SK-N-SH treated with all-trans-retinoic acid at 6 μM for 48 hours (cell line): ENCODE measurements around the gene CCDC40.
A peak's percentile ranks its signal among the peaks of the same experiment; 100 is the strongest.

Experiments used
- ATAC-seq: fragments of 200-7000 bp; cut with Tn5 transposase; 3 replicates; pipeline ENCODE4 v1.9.1; 2020; ENCODE audit warnings: mild to moderate bottlenecking, moderate library complexity
- ARNTL ChIP-seq: fragments of 450-650 bp; formaldehyde crosslinking; IDR thresholded peaks from 2 replicates; pipeline ENCODE4 v1.5.0; 2020; ENCODE audit warnings: low read depth, mild to moderate bottlenecking, moderate library complexity, borderline replicate concordance
- BACH2 ChIP-seq: fragments of 250-450 bp; sonication (Bioruptor Pico); IDR thresholded peaks from 2 replicates; pipeline ENCODE4 v1.9.0; 2021; ENCODE audit warnings: mild to moderate bottlenecking, borderline replicate concordance
- CREB5 ChIP-seq: fragments of 250-450 bp; sonication (Bioruptor Pico); IDR thresholded peaks from 2 replicates; pipeline ENCODE4 v1.5.1; 2020; ENCODE audit warnings: low read depth, mild to moderate bottlenecking, moderate library complexity
- CSDC2 ChIP-seq: fragments of 250-450 bp; sonication (Bioruptor Pico); IDR thresholded peaks from 2 replicates; pipeline ENCODE4 v1.5.0; 2020; ENCODE audit warnings: mild to moderate bottlenecking, moderate library complexity
- CSRNP3 ChIP-seq: fragments of 250-450 bp; sonication (Bioruptor Pico); IDR thresholded peaks from 2 replicates; pipeline ENCODE4 v1.5.1; 2021; ENCODE audit warnings: mild to moderate bottlenecking, moderate library complexity
- GLIS3 ChIP-seq: fragments of 250-450 bp; sonication (Bioruptor Pico); IDR thresholded peaks from 2 replicates; pipeline ENCODE4 v1.5.0; 2020; ENCODE audit warnings: mild to moderate bottlenecking, moderate library complexity
- ISL1 ChIP-seq: fragments of 250-450 bp; sonication (Bioruptor Pico); IDR thresholded peaks from 2 replicates; pipeline ENCODE4 v2.1.2; 2022; ENCODE audit warnings: mild to moderate bottlenecking, moderate library complexity
- OSR1 ChIP-seq: fragments of 250-450 bp; sonication (Bioruptor Pico); IDR thresholded peaks from 2 replicates; pipeline ENCODE4 v1.8.0; 2022; ENCODE audit warnings: moderate library complexity, mild to moderate bottlenecking, inconsistent platforms
- PATZ1 ChIP-seq: fragments of 250-450 bp; sonication (Bioruptor Pico); IDR thresholded peaks from 2 replicates; pipeline ENCODE4 v1.8.0; 2020; ENCODE audit warnings: mild to moderate bottlenecking, moderate library complexity, borderline replicate concordance
- POU6F1 ChIP-seq: fragments of 250-450 bp; sonication (Bioruptor Pico); IDR thresholded peaks from 2 replicates; pipeline ENCODE4 v1.8.0; 2021; ENCODE audit warnings: low read depth, mild to moderate bottlenecking, moderate library complexity, borderline replicate concordance
- PPARA ChIP-seq: fragments of 250-450 bp; sonication (Bioruptor Pico); IDR thresholded peaks from 2 replicates; pipeline ENCODE4 v1.5.0; 2020; ENCODE audit warnings: mild to moderate bottlenecking, borderline replicate concordance
- RARB ChIP-seq: fragments of 250-450 bp; sonication (Bioruptor Pico); IDR thresholded peaks from 2 replicates; pipeline ENCODE4 v1.8.0; 2021; ENCODE audit warnings: mild to moderate bottlenecking, moderate library complexity
- TCF4 ChIP-seq: fragments of 250-450 bp; sonication (Bioruptor Pico); IDR thresholded peaks from 2 replicates; pipeline ENCODE4 v1.8.0; 2021; ENCODE audit warnings: mild to moderate bottlenecking, moderate library complexity, borderline replicate concordance
- TOX ChIP-seq: fragments of 250-450 bp; sonication (Bioruptor Pico); IDR thresholded peaks from 2 replicates; pipeline ENCODE4 v1.8.0; 2021; ENCODE audit warnings: mild to moderate bottlenecking, moderate library complexity, borderline replicate concordance
- ZFP3 ChIP-seq: fragments of 250-450 bp; sonication (Bioruptor Pico); IDR thresholded peaks from 2 replicates; pipeline ENCODE4 v1.5.0; 2020; ENCODE audit warnings: mild to moderate bottlenecking, moderate library complexity
- ZFP30 ChIP-seq: fragments of 450-650 bp; formaldehyde crosslinking; IDR thresholded peaks from 2 replicates; pipeline ENCODE4 v1.5.0; 2022; ENCODE audit warnings: mild to moderate bottlenecking, moderate library complexity
- ZNF565 ChIP-seq: fragments of 450-650 bp; formaldehyde crosslinking; conservative IDR thresholded peaks from 2 replicates; pipeline ENCODE4 v1.5.0; 2020; ENCODE audit warnings: low read depth, mild to moderate bottlenecking, moderate library complexity
- ZNF70 ChIP-seq: fragments of 450-650 bp; formaldehyde crosslinking; IDR thresholded peaks from 2 replicates; pipeline ENCODE4 v1.5.0; 2020; ENCODE audit warnings: mild to moderate bottlenecking, moderate library complexity
- ZNF8 ChIP-seq: fragments of 450-650 bp; formaldehyde crosslinking; IDR thresholded peaks from 2 replicates; pipeline ENCODE4 v1.5.0; 2020; ENCODE audit warnings: mild to moderate bottlenecking, moderate library complexity

Gene CCDC40

GRCh38 chr17:80035937-80036714 is at the start of gene CCDC40:
CCDC40 (plus strand) TSS chr17:80036642; CDS start chr17:80036663, 21 bp downstream.
- TF ChIP-seq RARB (CRISPR knock-in tag) (peak; percentile 40; the same call in 1 of the 2 replicates), PATZ1 (peak; percentile 28), BACH2 (CRISPR knock-in tag) (no peak), CREB5 (CRISPR knock-in tag) (no peak), PPARA (CRISPR knock-in tag) (no peak), TCF4 (CRISPR knock-in tag) (no peak)
- TF ChIP-seq, all 23 proteins: peak for 2
- peak; percentile 89 for ATAC-seq

- no peak for ATAC-seq
These were observed 49.1 kb upstream of the CCDC40 start for GRCh38 chr17:79987187-79987934.

GRCh38 chr17:79987935-79988184 is 48.6 kb upstream of the CCDC40 start:
- TF ChIP-seq CREB5 (CRISPR knock-in tag), result no peak
- no peak for TF ChIP-seq TCF4 (CRISPR knock-in tag)
- no peak for TF ChIP-seq ARNTL (CRISPR knock-in tag)
- TF ChIP-seq TOX (CRISPR knock-in tag), result no peak
- TF ChIP-seq POU6F1, result no peak
- no peak for TF ChIP-seq OSR1
- TF ChIP-seq ZNF565, result no peak
- no peak for TF ChIP-seq RARB (CRISPR knock-in tag)
- no peak for TF ChIP-seq ZNF8 (CRISPR knock-in tag)
- no peak for TF ChIP-seq ZNF70 (CRISPR knock-in tag)
- TF ChIP-seq GLIS3 (CRISPR knock-in tag), result no peak
- no peak for TF ChIP-seq ISL1 (CRISPR knock-in tag)
- TF ChIP-seq ZFP30 (CRISPR knock-in tag), result no peak
- no peak for TF ChIP-seq CSRNP3 (CRISPR knock-in tag)
- no peak for TF ChIP-seq BACH2 (CRISPR knock-in tag)
- ATAC-seq, result no peak

More at GRCh38 chr17:79987187-79987934, 49.1 kb upstream of the CCDC40 start:
- no peak for TF ChIP-seq CSDC2 (CRISPR knock-in tag)
- TF ChIP-seq TOX (CRISPR knock-in tag), result no peak
- TF ChIP-seq ZFP30 (CRISPR knock-in tag), result no peak
- no peak for TF ChIP-seq CSRNP3 (CRISPR knock-in tag)
- no peak for TF ChIP-seq ZFP3
- TF ChIP-seq OSR1, result no peak
- no peak for TF ChIP-seq ZNF70 (CRISPR knock-in tag)
- TF ChIP-seq ISL1 (CRISPR knock-in tag), result no peak
